Transverse colon (tissue), 4 donors: ENCODE results near the gene MTCH1. TPM values are rescaled to one million over a fixed set of nuclear protein-coding genes. Genes with fewer than 3 reads are reported as not detected.

ENCODE experiments used
- DNase-seq: peaks from one replicate; pipeline ENCODE4 v3.0.0-alpha.2; 2019
- H3K27ac ChIP-seq, 4 donors: fragments of 200-600 bp; sonication (generic); 2 replicates each; pipeline ENCODE4 v1.5.1; 2016 to 2018; ENCODE audit warnings: inconsistent platforms in 4 of 4
- H3K27me3 ChIP-seq: fragments of 200-600 bp; sonication (generic); 2 replicates; pipeline ENCODE4 v1.5.1; 2017; ENCODE audit warnings: inconsistent platforms
- H3K36me3 ChIP-seq, 4 donors: fragments of 200-600 bp; sonication (generic); 2 replicates each; pipeline ENCODE4 v1.5.1; 2017 to 2019; ENCODE audit warnings: inconsistent platforms in 4 of 4
- H3K4me1 ChIP-seq, 4 donors: fragments of 200-600 bp; sonication (generic); 2 replicates each; pipeline ENCODE4 v1.5.1; 2017 to 2020; ENCODE audit warnings: inconsistent platforms in 4 of 4
- H3K4me3 ChIP-seq, 4 donors: fragments of 200-600 bp; sonication (generic); 1 replicate in 1 of 4; 2 replicates in 3 of 4; pipeline versions ENCODE4 v1.5.1 to v1.6.1; 2017 to 2019; ENCODE audit warnings: inconsistent platforms in 4 of 4
- H3K9me3 ChIP-seq, 2 donors: fragments of 200-600 bp; sonication (generic); 2 replicates each; pipeline ENCODE4 v1.5.1; 2017 to 2019; ENCODE audit warnings: inconsistent platforms in 2 of 2
- CTCF ChIP-seq, 5 experiments: fragments of 200-600 bp in 3 of 5; fragments of 450-650 bp in 2 of 5; sonication (generic) in 3 of 5; IDR thresholded peaks; 1 replicate in 2 of 5; 2 replicates in 3 of 5; pipeline ENCODE4 v1.5.1; 2016 to 2017; ENCODE audit warnings: antibody characterized with exemption in 5 of 5, inconsistent platforms in 3 of 5, mild to moderate bottlenecking in 2 of 5, moderate library complexity in 1 of 5
- EP300 ChIP-seq: sonication (generic); formaldehyde crosslinking; IDR thresholded peaks from one replicate; pipeline ENCODE4 v1.6.1; 2017; ENCODE audit warnings: antibody characterized with exemption, low read depth
- POLR2A ChIP-seq: fragments of 450-650 bp; IDR thresholded peaks from one replicate; pipeline ENCODE4 v1.6.1; 2016; ENCODE audit warnings: antibody characterized with exemption, mild to moderate bottlenecking, moderate library complexity
- POLR2AphosphoS5 ChIP-seq, 3 donors: sonication (generic); formaldehyde crosslinking; IDR thresholded peaks; one replicate each; pipeline ENCODE4 v1.6.1; 2016; ENCODE audit warnings: antibody characterized with exemption in 3 of 3
- WGBS, 2 donors: methylation state at CpG; one replicate each; pipeline ENCODE4 v1.1.5; 2018; ENCODE audit warnings: low coverage in 1 of 2; 5-methylcytosine and 5-hydroxymethylcytosine counted together
- in situ Hi-C, 4 donors: fragments of 200-750 bp; cut with MboI; loops; one replicate each; pipeline versions ENCODE4 v1.15.0 to v1.15.1; 2017; ENCODE audit warnings: low sequenced_read_pairs in 3 of 4, low pct_ligation_motif_present in 1 of 4, low pct_unique_long_range_greater_than_20kb in 1 of 4
- intact Hi-C: fragments of 100-400 bp; cut with DNase I; formaldehyde crosslinking; loops from one replicate; pipeline ENCODE4 v1.15.1; 2023; ENCODE audit warnings: low total_unique reads
- total RNA-seq, 4 donors: library from RNA; depleted of rRNA; stranded (reverse); fragments of >200 nt; gene quantifications; one replicate each; pipeline ENCODE4 v1.1.0, GENCODE V29; 2016

Gene MTCH1
- total RNA-seq, 4 donors from 2014 or later: 123 to 190 (median 152) TPM

- DNase-seq: no peak
- H3K27me3 ChIP-seq: no peaks in the 10 kb centered on the region
- TF ChIP-seq POLR2A: no peak
- no peak for TF ChIP-seq CTCF (IDR thresholded peaks at IDR 0.05)
- no peak for TF ChIP-seq POLR2AphosphoS5 (IDR thresholded peaks at IDR 0.05)
- no peak for TF ChIP-seq EP300
- H3K9me3 ChIP-seq: peaks cover 0 to 3% of the 10 kb centered on the region in 2 donors
- WGBS, 2 donors: 44 to 62% methylated on average over 2 of the region's 2 CpGs
- H3K36me3 ChIP-seq: no peaks in the 10 kb centered on the region
- no peak overlapping the region for H3K4me3 ChIP-seq
- intact Hi-C loops (no loop called here), in situ Hi-C loops (no loop called here)
- H3K4me1 ChIP-seq: peaks cover 0 to 3% (median 0%) of the 10 kb centered on the region in 4 donors
- H3K27ac ChIP-seq: no peak overlapping the region
Measured at GRCh38 chr6:37030599-37030998, 44.6 kb upstream of the MTCH1 start.

- TF ChIP-seq POLR2AphosphoS5 (IDR thresholded peaks at IDR 0.05) (no peak), EP300 (no peak), CTCF (IDR thresholded peaks at IDR 0.05) (peak; percentile 51 to 72 (median 65))
- Histone ChIP-seq H3K9me3 (peaks cover 0 to 3% of the 10 kb centered on the region in 2 donors), H3K4me3 (no peak overlapping the region), H3K4me1 (peaks cover 0 to 3% (median 0%) of the 10 kb centered on the region in 4 donors), H3K27ac (no peak overlapping the region), H3K27me3 (no peaks in the 10 kb centered on the region), H3K36me3 (no peaks in the 10 kb centered on the region)
- in situ Hi-C loops: loop anchor here in 2 of 4 donors (10.0 kb wide), 1 partner anchor 175 kb away; no protein-coding TSS in a partner anchor
- DNase-seq: peak; percentile 65
- intact Hi-C loops: no loop called here
- WGBS, 2 donors: 61 to 87% methylated on average over 3 to 4 of the region's 4 CpGs
Measured at GRCh38 chr6:37029249-37029971, 43.4 kb upstream of the MTCH1 start.

DNA sequence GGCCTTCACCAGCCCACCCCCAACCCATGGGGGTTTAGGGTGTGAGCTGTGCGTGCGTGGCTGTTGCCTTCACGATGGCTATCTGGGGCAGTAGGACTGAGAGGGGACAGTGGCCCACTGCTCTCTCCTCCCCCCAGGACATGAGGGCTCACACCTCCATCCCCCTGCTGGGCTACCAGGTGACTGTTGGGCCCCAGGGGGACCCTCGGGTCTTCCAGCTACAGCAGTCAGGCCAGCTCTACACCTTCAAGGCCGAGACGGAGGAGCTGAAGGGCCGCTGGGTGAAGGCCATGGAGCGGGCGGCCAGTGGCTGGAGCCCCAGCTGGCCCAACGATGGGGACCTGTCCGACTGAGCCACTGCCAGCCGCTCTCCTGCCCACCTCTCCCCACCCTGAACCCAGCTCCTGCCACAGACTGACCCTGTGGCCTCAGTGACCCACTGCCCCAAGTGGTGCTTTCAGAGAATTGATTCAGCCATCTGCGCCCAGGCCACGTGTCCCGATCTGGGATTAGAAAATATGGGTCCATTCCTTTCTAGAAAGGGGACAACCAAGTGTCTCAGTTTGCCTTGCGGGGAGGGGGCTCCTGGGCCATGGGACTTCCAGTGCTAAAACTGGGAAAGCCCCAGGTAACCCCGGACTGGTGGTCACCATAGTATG is 41.9 kb upstream of the MTCH1 start:
- in situ Hi-C loops (loop anchor here in 2 of 4 donors (10.0 kb wide), 1 partner anchor 177 kb away; no protein-coding TSS in a partner anchor), intact Hi-C loops (no loop called here)
- Histone ChIP-seq H3K27ac (no peak overlapping the region), H3K9me3 (peaks cover 0 to 3% of the 10 kb centered on the region in 2 donors), H3K27me3 (no peaks in the 10 kb centered on the region), H3K36me3 (no peaks in the 10 kb centered on the region), H3K4me3 (no peak overlapping the region), H3K4me1 (peaks cover 0 to 3% (median 0%) of the 10 kb centered on the region in 4 donors)
- no peak for TF ChIP-seq EP300
- TF ChIP-seq CTCF (IDR thresholded peaks at IDR 0.05): no peak
- TF ChIP-seq POLR2A: no peak
- TF ChIP-seq POLR2AphosphoS5 (IDR thresholded peaks at IDR 0.05): no peak
- DNase-seq: no peak
- 94% methylated on average over 17 of the region's 17 CpGs; no CpG with 5 or more reads in 1 of the 2 donors for WGBS, 2 donors

GRCh38 chr6:37027036-37027720 is 41.2 kb upstream of the MTCH1 start:
- no peaks in the 10 kb centered on the region for H3K27me3 ChIP-seq
- in situ Hi-C loops: loop anchor here in 2 of 4 donors (10.0 kb wide), 1 partner anchor 178 kb away; no protein-coding TSS in a partner anchor
- H3K27ac ChIP-seq: no peak overlapping the region
- H3K4me3 ChIP-seq: no peak overlapping the region
- TF ChIP-seq EP300 (no peak), CTCF (IDR thresholded peaks at IDR 0.05) (no peak), POLR2AphosphoS5 (IDR thresholded peaks at IDR 0.05) (no peak), POLR2A (no peak)
- peaks cover 0 to 3% of the 10 kb centered on the region in 2 donors for H3K9me3 ChIP-seq
- intact Hi-C loops: no loop called here
- peaks cover 0 to 3% (median 0%) of the 10 kb centered on the region in 4 donors for H3K4me1 ChIP-seq
- DNase-seq: no peak
- no peaks in the 10 kb centered on the region for H3K36me3 ChIP-seq
- WGBS, 2 donors: 53 to 86% methylated on average over 3 to 15 of the region's 15 CpGs
